SU-DHL-6 (cell line): ENCODE data around the gene ATP8B2.

Source experiments
- H2AFZ ChIP-seq: fragments of 200-600 bp; sonication (generic); 2 replicates; pipeline ENCODE4 v1.6.1; 2014; ENCODE audit warnings: low read depth, mild to moderate bottlenecking, moderate library complexity, mixed read lengths, antibody characterized with exemption, low read length; ENCODE audit not compliant: severe bottlenecking
- H3F3A ChIP-seq: fragments of 200-600 bp; shearing (Covaris generic); 2 replicates; pipeline ENCODE4 v1.6.0; 2016; ENCODE audit warnings: antibody characterized with exemption, mild to moderate bottlenecking; ENCODE audit not compliant: insufficient read depth
- H3K27ac ChIP-seq: fragments of 200-600 bp; sonication (generic); 2 replicates; pipeline ENCODE4 v1.5.1; 2016; ENCODE audit warnings: low read depth, mild to moderate bottlenecking, low read length, moderate library complexity, mixed read lengths
- H3K27me3 ChIP-seq: fragments of 200-600 bp; sonication (generic), shearing (Covaris generic); 2 replicates; pipeline ENCODE4 v1.6.0; 2014; ENCODE audit warnings: mild to moderate bottlenecking, low read length
- H3K36me3 ChIP-seq: fragments of 200-600 bp; sonication (generic); 2 replicates; pipeline ENCODE4 v1.6.1; 2014; ENCODE audit warnings: mild to moderate bottlenecking, low read length, mixed read lengths
- H3K4me2 ChIP-seq: fragments of 300-600, 200-600 bp; shearing (Covaris generic), sonication (generic); 2 replicates; pipeline ENCODE4 v1.6.0; 2014; ENCODE audit warnings: low read length, low read depth, mild to moderate bottlenecking; ENCODE audit not compliant: poor library complexity, severe bottlenecking
- H3K4me3 ChIP-seq: fragments of 200-600 bp; sonication (generic); 2 replicates; pipeline ENCODE4 v1.5.1; 2014; ENCODE audit warnings: antibody characterized with exemption, low read length, mild to moderate bottlenecking, mixed read lengths; ENCODE audit not compliant: insufficient read depth, poor library complexity, severe bottlenecking
- H3K79me2 ChIP-seq: fragments of 200-600 bp; sonication (generic); 2 replicates; pipeline ENCODE4 v1.6.1; 2014; ENCODE audit warnings: mild to moderate bottlenecking, low read length, moderate library complexity; ENCODE audit not compliant: insufficient read depth
- H3K9ac ChIP-seq: fragments of 200-600 bp; sonication (generic); 2 replicates; pipeline ENCODE4 v1.7.0; 2014; ENCODE audit warnings: mild to moderate bottlenecking, low read length
- H3K9me2 ChIP-seq: fragments of 200-600 bp; sonication (generic); replicated peaks from 2 replicates; pipeline ENCODE4 v1.6.1; 2014; ENCODE audit warnings: low read length; ENCODE audit not compliant: insufficient read depth
- H3K9me3 ChIP-seq: fragments of 200-600 bp; sonication (generic); 2 replicates; pipeline ENCODE4 v1.6.1; 2014; ENCODE audit warnings: low read length, mixed read lengths; ENCODE audit not compliant: insufficient read depth
- H4K20me1 ChIP-seq: fragments of 200-600 bp; sonication (generic); 2 replicates; pipeline ENCODE4 v1.6.1; 2014; ENCODE audit warnings: low read depth, mild to moderate bottlenecking, antibody characterized with exemption, low read length, moderate library complexity, mixed read lengths
- EZH2phosphoT487 ChIP-seq: fragments of 200-600 bp; sonication (generic), shearing (Covaris generic); conservative IDR thresholded peaks from 2 replicates; pipeline ENCODE4 v1.6.1; 2018; ENCODE audit warnings: mild to moderate bottlenecking, antibody characterized with exemption, low read length, moderate library complexity, mixed read lengths
- TF ChIP-seq, protein P1 (sequence below): fragments of 200-600 bp; sonication (generic); IDR thresholded peaks from one replicate; pipeline ENCODE4 v1.5.1; 2017; ENCODE audit warnings: antibody characterized with exemption, mild to moderate bottlenecking, low read length, moderate library complexity; ENCODE audit not compliant: insufficient read depth, poor library complexity, severe bottlenecking

Gene ATP8B2

DNA sequence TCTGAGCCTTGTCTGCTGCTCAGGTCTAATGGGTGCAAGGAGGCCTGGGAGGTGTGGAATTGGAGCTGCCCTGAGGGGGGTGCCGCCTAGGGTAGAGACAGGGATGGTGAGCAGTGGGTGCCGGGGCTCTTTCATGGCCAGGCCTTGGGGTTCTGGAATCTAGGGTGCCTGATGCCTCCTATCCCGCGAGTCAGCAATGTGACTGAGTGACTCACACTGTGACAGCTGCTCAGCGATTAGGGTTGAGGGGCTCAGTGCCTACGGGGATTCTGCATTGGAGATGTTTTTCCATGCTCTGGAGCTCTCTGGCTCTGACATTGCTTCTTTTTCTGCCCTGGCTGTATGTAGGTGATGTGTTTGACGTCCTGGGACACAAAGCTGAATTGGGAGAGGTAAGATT, 16.8 kb downstream of the ATP8B2 start:
- Histone ChIP-seq H3K9me2 (no peaks in the 10 kb centered on the region), H3K4me2 (no peak overlapping the region), H3K79me2 (no peaks in the 10 kb centered on the region), H3F3A (no peaks in the 10 kb centered on the region), H3K4me3 (no peak overlapping the region), H3K27ac (no peak overlapping the region), H3K27me3 (no peaks in the 10 kb centered on the region), H3K9me3 (no peaks in the 10 kb centered on the region), H3K36me3 (no peaks in the 10 kb centered on the region), H4K20me1 (no peaks in the 10 kb centered on the region), H3K9ac (no peak overlapping the region), H2AFZ (no peak overlapping the region)
- TF ChIP-seq, protein P1, sequence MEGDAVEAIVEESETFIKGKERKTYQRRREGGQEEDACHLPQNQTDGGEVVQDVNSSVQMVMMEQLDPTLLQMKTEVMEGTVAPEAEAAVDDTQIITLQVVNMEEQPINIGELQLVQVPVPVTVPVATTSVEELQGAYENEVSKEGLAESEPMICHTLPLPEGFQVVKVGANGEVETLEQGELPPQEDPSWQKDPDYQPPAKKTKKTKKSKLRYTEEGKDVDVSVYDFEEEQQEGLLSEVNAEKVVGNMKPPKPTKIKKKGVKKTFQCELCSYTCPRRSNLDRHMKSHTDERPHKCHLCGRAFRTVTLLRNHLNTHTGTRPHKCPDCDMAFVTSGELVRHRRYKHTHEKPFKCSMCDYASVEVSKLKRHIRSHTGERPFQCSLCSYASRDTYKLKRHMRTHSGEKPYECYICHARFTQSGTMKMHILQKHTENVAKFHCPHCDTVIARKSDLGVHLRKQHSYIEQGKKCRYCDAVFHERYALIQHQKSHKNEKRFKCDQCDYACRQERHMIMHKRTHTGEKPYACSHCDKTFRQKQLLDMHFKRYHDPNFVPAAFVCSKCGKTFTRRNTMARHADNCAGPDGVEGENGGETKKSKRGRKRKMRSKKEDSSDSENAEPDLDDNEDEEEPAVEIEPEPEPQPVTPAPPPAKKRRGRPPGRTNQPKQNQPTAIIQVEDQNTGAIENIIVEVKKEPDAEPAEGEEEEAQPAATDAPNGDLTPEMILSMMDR: no peak
- TF ChIP-seq EZH2phosphoT487: no peak

DNA sequence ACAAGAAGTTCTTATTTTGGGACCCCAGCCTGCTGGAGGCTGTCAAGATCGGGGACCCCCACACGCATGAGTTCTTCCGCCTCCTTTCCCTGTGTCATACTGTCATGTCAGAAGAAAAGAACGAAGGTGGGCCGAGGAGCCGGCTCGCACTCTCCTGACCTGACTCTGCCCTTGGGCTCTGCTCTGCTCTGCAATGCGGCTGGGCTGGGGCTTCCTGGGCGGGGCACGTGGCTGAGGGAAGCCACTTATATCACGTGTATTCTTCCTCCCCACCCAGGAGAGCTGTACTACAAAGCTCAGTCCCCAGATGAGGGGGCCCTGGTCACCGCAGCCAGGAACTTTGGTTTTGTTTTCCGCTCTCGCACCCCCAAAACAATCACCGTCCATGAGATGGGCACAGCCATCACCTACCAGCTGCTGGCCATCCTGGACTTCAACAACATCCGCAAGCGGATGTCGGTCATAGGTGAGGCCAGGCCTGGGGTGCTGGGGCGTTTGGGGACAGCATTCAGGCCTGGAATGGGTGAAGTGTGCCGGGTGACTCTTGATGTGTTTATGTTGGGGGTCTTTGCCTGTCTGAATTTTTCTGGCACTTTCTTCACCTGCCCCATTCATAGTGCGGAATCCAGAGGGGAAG, 17.6 kb downstream of the ATP8B2 start:
- no peaks in the 10 kb centered on the region for H4K20me1 ChIP-seq
- no peaks in the 10 kb centered on the region for H3K9me2 ChIP-seq
- no peaks in the 10 kb centered on the region for H3K36me3 ChIP-seq
- no peak overlapping the region for H3K27ac ChIP-seq
- H3K4me2 ChIP-seq: no peak overlapping the region
- H3K9ac ChIP-seq: no peak overlapping the region
- no peaks in the 10 kb centered on the region for H3K79me2 ChIP-seq
- H3K9me3 ChIP-seq: no peaks in the 10 kb centered on the region
- H3F3A ChIP-seq: no peaks in the 10 kb centered on the region
- H2AFZ ChIP-seq: no peak overlapping the region
- no peaks in the 10 kb centered on the region for H3K27me3 ChIP-seq
- no peak overlapping the region for H3K4me3 ChIP-seq
- TF ChIP-seq EZH2phosphoT487: no peak
- TF ChIP-seq, protein P1: no peak

DNA sequence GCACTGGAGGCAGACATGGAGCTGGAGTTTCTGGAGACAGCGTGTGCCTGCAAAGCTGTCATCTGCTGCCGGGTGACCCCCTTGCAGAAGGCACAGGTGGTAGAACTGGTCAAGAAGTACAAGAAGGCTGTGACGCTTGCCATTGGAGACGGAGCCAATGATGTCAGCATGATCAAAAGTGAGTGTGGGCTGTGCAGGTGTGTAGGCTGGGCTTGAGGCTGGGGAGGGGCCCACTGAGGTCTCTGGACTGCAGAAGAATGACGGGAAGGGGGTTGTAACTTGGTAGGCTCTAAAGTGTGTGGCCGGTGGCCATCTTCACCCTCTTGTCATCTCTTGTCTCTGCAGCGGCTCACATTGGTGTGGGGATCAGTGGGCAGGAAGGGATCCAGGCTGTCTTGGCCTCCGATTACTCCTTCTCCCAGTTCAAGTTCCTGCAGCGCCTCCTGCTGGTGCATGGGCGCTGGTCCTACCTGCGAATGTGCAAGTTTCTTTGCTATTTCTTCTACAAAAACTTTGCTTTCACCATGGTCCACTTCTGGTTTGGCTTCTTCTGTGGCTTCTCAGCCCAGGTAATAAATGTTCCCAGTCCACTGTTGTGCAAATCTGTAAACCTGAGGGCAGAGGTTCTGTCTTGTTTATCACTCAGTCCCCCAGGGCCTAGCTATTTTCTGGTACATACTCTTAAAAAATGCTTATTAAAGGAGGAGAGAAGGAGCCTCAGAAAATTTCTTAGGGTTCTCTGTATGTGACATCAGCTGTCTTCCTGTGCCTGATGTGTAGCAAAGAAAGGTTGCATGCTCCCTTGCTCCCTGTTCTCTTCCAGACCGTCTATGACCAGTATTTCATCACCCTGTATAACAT, 19.9 kb downstream of the ATP8B2 start:
- Histone ChIP-seq H3K27ac (no peak overlapping the region), H3K36me3 (no peaks in the 10 kb centered on the region), H2AFZ (no peak overlapping the region), H3K27me3 (no peaks in the 10 kb centered on the region), H3K9me2 (no peaks in the 10 kb centered on the region), H3K79me2 (no peaks in the 10 kb centered on the region), H4K20me1 (no peaks in the 10 kb centered on the region), H3K4me3 (no peak overlapping the region), H3F3A (no peaks in the 10 kb centered on the region), H3K9me3 (no peaks in the 10 kb centered on the region), H3K9ac (no peak overlapping the region), H3K4me2 (no peak overlapping the region)
- TF ChIP-seq EZH2phosphoT487: no peak
- TF ChIP-seq, protein P1: peak; percentile 77
